ENCODE results near the gene DOCK1. TPM values are rescaled to one million over a fixed set of nuclear protein-coding genes. Genes with fewer than 3 reads are reported as not detected.

DOCK1 gene
- total RNA-seq, 2 donors from 2014 or later: 46.4 to 49.0 TPM

GRCh38 chr10:127118034-127118433 lies 212.8 kb downstream of the DOCK1 start:
- Histone ChIP-seq H3K9me3 (no peaks in the 10 kb centered on the region), H3K9ac (ENCODE audit: low read depth in 2 of 2, low read length in 2 of 2) (no peak overlapping the region), H3K27me3 (no peaks in the 10 kb centered on the region), H3K4me3 (no peak overlapping the region), H3K36me3 (no peaks in the 10 kb centered on the region), H3K4me1 (no peaks in the 10 kb centered on the region), H3K27ac (no peak overlapping the region)
- DNase-seq: no peak
- no peak for TF ChIP-seq CTCF (IDR thresholded peaks at IDR 0.05)
- intact Hi-C loops (cut with DNase I): no loop called here

- Histone ChIP-seq H3K4me1 (no peaks in the 10 kb centered on the region), H3K9ac (ENCODE audit: low read depth in 2 of 2, low read length in 2 of 2) (no peak overlapping the region), H3K36me3 (no peaks in the 10 kb centered on the region), H3K4me3 (no peak overlapping the region), H3K27me3 (no peaks in the 10 kb centered on the region), H3K27ac (no peak overlapping the region), H3K9me3 (no peaks in the 10 kb centered on the region)
- DNase-seq: no peak
- no peak for TF ChIP-seq CTCF (IDR thresholded peaks at IDR 0.05)
- intact Hi-C loops (cut with DNase I): no loop called here
These were observed 214.7 kb downstream of the DOCK1 start for GRCh38 chr10:127119936-127120335.

- Histone ChIP-seq H3K27ac (no peak overlapping the region), H3K9me3 (no peaks in the 10 kb centered on the region), H3K4me1 (no peaks in the 10 kb centered on the region), H3K36me3 (no peaks in the 10 kb centered on the region), H3K4me3 (no peak overlapping the region), H3K9ac (ENCODE audit: low read depth in 2 of 2, low read length in 2 of 2) (no peak overlapping the region), H3K27me3 (no peaks in the 10 kb centered on the region)
- TF ChIP-seq CTCF (IDR thresholded peaks at IDR 0.05): no peak
- no peak for DNase-seq
- intact Hi-C loops (cut with DNase I): no loop called here
These were observed 217.6 kb downstream of the DOCK1 start for GRCh38 chr10:127122831-127123230.

DNA sequence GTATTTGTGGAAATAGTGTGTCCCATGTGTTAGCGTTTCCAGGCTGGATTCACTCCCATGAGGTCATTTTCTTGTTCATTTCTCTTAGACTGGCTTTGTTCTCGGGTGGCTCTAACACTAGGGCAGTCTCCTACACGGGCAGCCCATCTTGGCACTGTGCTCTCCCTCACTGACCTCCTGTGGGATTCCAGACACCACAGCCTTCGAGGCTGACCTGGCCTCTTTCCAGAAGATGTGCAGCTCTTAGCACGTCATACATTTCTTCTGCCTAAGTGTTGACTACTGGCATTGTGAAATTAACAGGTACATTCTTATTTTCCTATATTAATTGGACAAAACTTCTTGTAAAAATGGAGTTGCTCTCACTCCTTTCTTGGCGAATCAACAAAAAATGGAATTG lies 218.4 kb downstream of the DOCK1 start:
- Histone ChIP-seq H3K9me3 (no peaks in the 10 kb centered on the region), H3K27me3 (no peaks in the 10 kb centered on the region), H3K36me3 (no peaks in the 10 kb centered on the region), H3K9ac (ENCODE audit: low read depth in 2 of 2, low read length in 2 of 2) (no peak overlapping the region), H3K4me3 (no peak overlapping the region), H3K4me1 (no peaks in the 10 kb centered on the region), H3K27ac (no peak overlapping the region)
- intact Hi-C loops (cut with DNase I): no loop called here
- DNase-seq: no peak
- no peak for TF ChIP-seq CTCF (IDR thresholded peaks at IDR 0.05)

DNA sequence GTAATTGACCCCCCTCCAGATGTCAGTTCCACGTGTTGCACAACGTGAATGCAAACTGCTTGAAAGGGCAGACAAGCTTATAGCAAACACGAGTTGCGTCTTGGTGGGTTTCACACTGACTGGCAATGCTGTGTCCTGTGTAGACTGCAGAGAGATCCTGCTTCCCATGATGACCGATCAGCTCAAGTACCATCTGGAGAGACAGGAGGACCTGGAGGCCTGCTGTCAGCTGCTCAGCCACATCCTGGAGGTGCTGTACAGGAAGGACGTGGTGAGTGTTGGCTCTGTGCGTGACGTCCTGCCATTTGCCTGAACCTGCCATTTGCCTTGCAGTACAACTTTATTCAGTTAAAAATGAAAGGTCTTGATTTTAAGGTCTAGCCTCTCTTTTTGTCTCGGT lies 220.1 kb downstream of the DOCK1 start:
- H3K27ac ChIP-seq: no peak overlapping the region
- H3K4me3 ChIP-seq: no peak overlapping the region
- DNase-seq: no peak
- intact Hi-C loops (cut with DNase I): no loop called here
- H3K27me3 ChIP-seq: no peaks in the 10 kb centered on the region
- H3K4me1 ChIP-seq: no peaks in the 10 kb centered on the region
- TF ChIP-seq CTCF (IDR thresholded peaks at IDR 0.05): no peak
- H3K36me3 ChIP-seq: no peaks in the 10 kb centered on the region
- H3K9ac ChIP-seq (ENCODE audit: low read depth in 2 of 2, low read length in 2 of 2): no peak overlapping the region
- H3K9me3 ChIP-seq: no peaks in the 10 kb centered on the region

DNA sequence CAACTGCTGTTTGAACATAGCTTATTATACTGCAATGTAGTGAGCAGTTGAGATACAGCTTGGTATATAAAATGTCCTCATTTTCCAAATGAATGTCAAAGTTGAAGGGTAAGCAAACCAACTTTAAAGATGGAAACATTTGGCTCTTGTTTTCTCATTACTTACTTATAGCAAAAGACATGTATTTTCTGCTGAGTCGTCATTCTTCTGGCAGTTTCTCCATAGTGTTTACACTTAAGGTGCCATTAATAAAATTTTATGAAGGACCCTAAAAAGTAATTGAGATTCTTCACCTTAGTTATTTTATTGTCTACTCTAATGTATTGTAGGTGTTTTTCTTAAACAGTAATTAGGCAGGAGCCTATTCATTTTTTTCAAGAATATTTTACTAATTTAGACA lies 222.6 kb downstream of the DOCK1 start:
- no peaks in the 10 kb centered on the region for H3K36me3 ChIP-seq
- H3K4me3 ChIP-seq: no peak overlapping the region
- H3K27me3 ChIP-seq: no peaks in the 10 kb centered on the region
- no peak overlapping the region for H3K9ac ChIP-seq (ENCODE audit: low read depth in 2 of 2, low read length in 2 of 2)
- no peak overlapping the region for H3K27ac ChIP-seq
- TF ChIP-seq CTCF (IDR thresholded peaks at IDR 0.05): no peak
- no peaks in the 10 kb centered on the region for H3K4me1 ChIP-seq
- no peak for DNase-seq
- intact Hi-C loops (cut with DNase I): no loop called here
- H3K9me3 ChIP-seq: no peaks in the 10 kb centered on the region

Data from colonic mucosa (tissue), 4 donors.